GM18507 (cell line): ENCODE data around the gene TPSG1.
A peak's percentile ranks its signal among the peaks of the same experiment; 100 is the strongest.
"Not testable (repeated sequence)": the region's sequence is repeated elsewhere in the genome, so short reads cannot be mapped to it uniquely, and the experiment has no call there.

Experiments used
- DNase-seq: peaks from one replicate; pipeline ENCODE4 v3.0.0; 2011; ENCODE audit warnings: low read depth; ENCODE audit not compliant: insufficient read length; ENCODE audit errors: extremely low spot score
- FAIRE-seq: peaks from 2 replicates; lab custom pipeline; 2011; peaks lifted over from hg19 to GRCh38; lab: Jason Lieb, UNC

The TPSG1 gene

GRCh38 chr16:1258225-1258600 is 33.1 kb upstream of the TPSG1 start:
- DNase-seq = no peak
- FAIRE-seq = no peak

- FAIRE-seq = no peak
- no peak for DNase-seq
Observed at GRCh38 chr16:1257561-1258224, 32.6 kb upstream of the TPSG1 start.

DNA sequence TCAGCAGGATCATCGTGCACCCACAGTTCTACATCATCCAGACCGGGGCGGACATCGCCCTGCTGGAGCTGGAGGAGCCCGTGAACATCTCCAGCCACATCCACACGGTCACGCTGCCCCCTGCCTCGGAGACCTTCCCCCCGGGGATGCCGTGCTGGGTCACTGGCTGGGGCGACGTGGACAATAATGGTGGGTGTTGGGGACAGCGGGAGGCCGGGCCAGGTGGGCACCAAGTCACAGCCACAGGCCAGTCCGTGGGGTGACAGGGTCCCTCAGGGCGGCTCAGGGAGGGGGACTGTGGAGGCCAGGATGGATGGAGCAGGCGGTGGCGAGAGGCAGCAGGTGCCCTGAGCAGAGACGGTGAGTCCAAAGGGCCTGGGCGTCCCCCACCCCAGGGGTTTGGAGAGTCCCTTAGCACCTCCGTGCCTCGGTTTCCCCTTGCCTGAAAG is 31.8 kb upstream of the TPSG1 start:
- DNase-seq = no peak

GRCh38 chr16:1256296-1256873 is 31.3 kb upstream of the TPSG1 start:
- DNase-seq, FAIRE-seq: not testable (repeated sequence)

More for the DNA sequence above, 31.8 kb upstream of the TPSG1 start:
- FAIRE-seq = no peak

DNA sequence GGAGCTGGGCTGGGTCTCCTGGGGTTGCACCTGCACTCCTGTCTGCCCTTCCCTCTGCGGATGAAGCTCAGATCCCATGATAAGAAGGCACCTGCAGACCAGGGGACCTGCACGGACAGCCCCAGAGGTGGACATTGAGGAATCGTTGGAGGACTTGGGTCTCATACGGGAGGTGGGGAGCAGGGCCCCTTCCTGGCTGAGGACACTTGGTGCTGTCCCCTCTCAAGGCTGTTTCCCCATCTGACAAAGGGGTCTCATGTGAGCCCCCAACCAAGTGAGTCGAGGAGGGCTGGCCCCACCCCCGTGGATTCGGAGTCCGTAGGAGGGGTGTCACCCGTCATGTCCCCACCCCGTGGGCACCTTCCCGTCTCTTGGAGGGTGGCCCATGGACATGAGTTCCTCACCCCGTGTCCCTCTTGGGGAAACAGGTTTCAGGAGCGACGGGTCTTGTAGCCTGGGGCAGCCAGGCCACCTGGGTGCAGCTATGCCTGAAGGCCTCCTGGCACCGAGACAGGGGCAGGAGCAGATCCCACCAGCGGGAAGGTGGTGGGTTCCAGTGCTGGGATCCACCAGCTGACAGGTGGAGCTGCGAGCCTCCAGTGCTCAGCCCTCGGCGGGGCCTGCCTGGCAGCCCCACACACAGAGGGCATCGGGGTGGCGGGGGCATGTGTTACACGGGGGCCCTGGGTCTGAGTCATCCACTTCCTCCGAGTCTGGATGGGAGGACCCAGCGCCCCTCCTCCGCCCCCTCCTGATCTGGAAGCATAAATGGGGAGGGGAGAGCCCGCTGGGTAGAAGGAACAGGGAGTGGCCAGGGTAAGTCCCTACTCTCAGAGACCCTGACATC is 30.4 kb upstream of the TPSG1 start, which contains the start of gene TPSD1:
Gene TPSD1, plus strand, starts transcription at position 794 of the 847 bp plus-strand sequence. CDS start 212 bp downstream, outside the sequence.
- not testable (repeated sequence) for DNase-seq, FAIRE-seq

- not testable (repeated sequence) for FAIRE-seq, DNase-seq
Observed at GRCh38 chr16:1254821-1255220, 29.8 kb upstream of the TPSG1 start.

- not testable (repeated sequence) for FAIRE-seq, DNase-seq
Observed at GRCh38 chr16:1253701-1254364, 28.8 kb upstream of the TPSG1 start.

- peak; percentile 71 for FAIRE-seq
- not testable (repeated sequence) for DNase-seq
Observed at GRCh38 chr16:1249031-1249755, 24.1 kb upstream of the TPSG1 start.

GRCh38 chr16:1247903-1248537 is 23.0 kb upstream of the TPSG1 start:
- not testable (repeated sequence) for DNase-seq, FAIRE-seq

GRCh38 chr16:1245452-1246020 is 20.5 kb upstream of the TPSG1 start:
- FAIRE-seq = no peak
- no peak for DNase-seq

DNA sequence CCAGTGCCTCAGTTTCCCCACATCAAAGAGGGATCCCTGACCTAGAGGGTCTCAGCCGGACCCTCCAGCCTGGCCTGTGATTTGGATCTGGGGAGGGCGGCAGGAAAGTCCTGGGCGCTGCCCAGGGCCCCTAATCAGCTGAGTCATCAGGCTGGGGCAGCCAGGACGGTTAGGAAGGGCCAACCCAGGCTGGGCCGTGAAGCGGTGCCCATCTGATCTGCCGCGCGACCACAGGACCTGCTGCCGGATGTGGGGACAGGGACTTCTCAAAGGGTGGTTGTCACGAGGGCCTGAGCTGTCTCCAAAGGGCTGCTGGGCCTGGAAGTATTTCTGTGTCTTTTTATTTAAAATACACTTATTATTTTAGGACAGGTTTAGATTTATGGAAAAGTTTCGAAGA is 19.8 kb upstream of the TPSG1 start:
- DNase-seq = no peak

GRCh38 chr16:1243907-1244850 is 19.1 kb upstream of the TPSG1 start:
- not testable (repeated sequence) for FAIRE-seq, DNase-seq

More for the DNA sequence above, 19.8 kb upstream of the TPSG1 start:
- no peak for FAIRE-seq

GRCh38 chr16:1243363-1243762 is 18.3 kb upstream of the TPSG1 start:
- FAIRE-seq, DNase-seq: not testable (repeated sequence)

DNA sequence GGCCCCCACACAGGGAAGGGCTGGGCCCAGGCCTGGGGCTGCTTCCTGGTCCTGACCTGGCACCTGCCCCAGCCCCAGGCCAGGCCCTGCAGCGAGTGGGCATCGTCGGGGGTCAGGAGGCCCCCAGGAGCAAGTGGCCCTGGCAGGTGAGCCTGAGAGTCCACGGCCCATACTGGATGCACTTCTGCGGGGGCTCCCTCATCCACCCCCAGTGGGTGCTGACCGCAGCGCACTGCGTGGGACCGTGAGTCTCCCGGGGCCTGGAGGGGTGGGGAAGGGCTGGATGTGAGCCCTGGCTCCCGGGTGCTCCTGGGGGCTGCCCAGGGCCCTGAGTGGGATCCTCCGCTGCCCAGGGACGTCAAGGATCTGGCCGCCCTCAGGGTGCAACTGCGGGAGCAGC is 16.0 kb upstream of the TPSG1 start:
- not testable (repeated sequence) for DNase-seq, FAIRE-seq

GRCh38 chr16:1240436-1240835 is 15.4 kb upstream of the TPSG1 start, which contains the start of gene TPSAB1:
Gene TPSAB1, plus strand, starts transcription at chr16:1240705. Its CDS starts 234 bp downstream, at chr16:1240939.
- not testable (repeated sequence) for DNase-seq, FAIRE-seq

- FAIRE-seq, DNase-seq: not testable (repeated sequence)
Observed at GRCh38 chr16:1239575-1239974, 14.5 kb upstream of the TPSG1 start.

DNA sequence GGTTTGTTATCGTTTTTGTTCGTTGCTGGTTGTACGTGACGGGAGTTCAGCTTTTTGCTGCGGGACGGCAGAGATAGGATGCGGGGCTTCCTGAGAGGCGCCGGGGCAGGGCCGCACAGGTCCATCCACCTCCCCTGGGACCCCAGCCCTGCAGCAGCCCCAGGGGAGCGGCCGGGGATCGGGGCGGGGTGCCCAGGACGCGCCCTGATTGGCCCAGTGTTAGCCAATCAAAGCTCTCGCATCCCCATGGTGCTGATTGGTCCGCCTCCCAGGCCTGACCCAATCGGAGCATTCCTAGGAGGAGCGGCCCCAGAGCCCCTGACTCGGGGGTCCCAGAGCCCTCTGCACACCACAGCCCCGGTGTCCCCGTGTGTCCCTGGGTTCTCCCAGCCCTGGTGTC is 13.8 kb upstream of the TPSG1 start:
- not testable (repeated sequence) for FAIRE-seq, DNase-seq
